Transverse colon (tissue), 4 donors: ENCODE results near the gene ABHD5. TPM values are rescaled to one million over a fixed set of nuclear protein-coding genes. Genes with fewer than 3 reads are reported as not detected.

ENCODE experiments used
- DNase-seq: peaks from one replicate; pipeline ENCODE4 v3.0.0-alpha.2; 2019
- H3K27ac ChIP-seq, 4 donors: fragments of 200-600 bp; sonication (generic); 2 replicates each; pipeline ENCODE4 v1.5.1; 2016 to 2018; ENCODE audit warnings: inconsistent platforms in 4 of 4
- H3K27me3 ChIP-seq: fragments of 200-600 bp; sonication (generic); 2 replicates; pipeline ENCODE4 v1.5.1; 2017; ENCODE audit warnings: inconsistent platforms
- H3K36me3 ChIP-seq, 4 donors: fragments of 200-600 bp; sonication (generic); 2 replicates each; pipeline ENCODE4 v1.5.1; 2017 to 2019; ENCODE audit warnings: inconsistent platforms in 4 of 4
- H3K4me1 ChIP-seq, 4 donors: fragments of 200-600 bp; sonication (generic); 2 replicates each; pipeline ENCODE4 v1.5.1; 2017 to 2020; ENCODE audit warnings: inconsistent platforms in 4 of 4
- H3K4me3 ChIP-seq, 4 donors: fragments of 200-600 bp; sonication (generic); 1 replicate in 1 of 4; 2 replicates in 3 of 4; pipeline versions ENCODE4 v1.5.1 to v1.6.1; 2017 to 2019; ENCODE audit warnings: inconsistent platforms in 4 of 4
- H3K9me3 ChIP-seq, 2 donors: fragments of 200-600 bp; sonication (generic); 2 replicates each; pipeline ENCODE4 v1.5.1; 2017 to 2019; ENCODE audit warnings: inconsistent platforms in 2 of 2
- EP300 ChIP-seq: sonication (generic); formaldehyde crosslinking; IDR thresholded peaks from one replicate; pipeline ENCODE4 v1.6.1; 2017; ENCODE audit warnings: antibody characterized with exemption, low read depth
- POLR2A ChIP-seq: fragments of 450-650 bp; IDR thresholded peaks from one replicate; pipeline ENCODE4 v1.6.1; 2016; ENCODE audit warnings: antibody characterized with exemption, mild to moderate bottlenecking, moderate library complexity
- POLR2AphosphoS5 ChIP-seq, 3 donors: sonication (generic); formaldehyde crosslinking; IDR thresholded peaks; one replicate each; pipeline ENCODE4 v1.6.1; 2016; ENCODE audit warnings: antibody characterized with exemption in 3 of 3
- WGBS, 2 donors: methylation state at CpG; one replicate each; pipeline ENCODE4 v1.1.5; 2018; ENCODE audit warnings: low coverage in 1 of 2; 5-methylcytosine and 5-hydroxymethylcytosine counted together
- in situ Hi-C, 4 donors: fragments of 200-750 bp; cut with MboI; loops; one replicate each; pipeline versions ENCODE4 v1.15.0 to v1.15.1; 2017; ENCODE audit warnings: low sequenced_read_pairs in 3 of 4, low pct_ligation_motif_present in 1 of 4, low pct_unique_long_range_greater_than_20kb in 1 of 4
- intact Hi-C: fragments of 100-400 bp; cut with DNase I; formaldehyde crosslinking; loops from one replicate; pipeline ENCODE4 v1.15.1; 2023; ENCODE audit warnings: low total_unique reads
- total RNA-seq, 4 donors: library from RNA; depleted of rRNA; stranded (reverse); fragments of >200 nt; gene quantifications; one replicate each; pipeline ENCODE4 v1.1.0, GENCODE V29; 2016
- TF ChIP-seq, protein P1 (sequence below), 5 experiments: fragments of 200-600 bp in 3 of 5; fragments of 450-650 bp in 2 of 5; sonication (generic) in 3 of 5; IDR thresholded peaks; 1 replicate in 2 of 5; 2 replicates in 3 of 5; pipeline ENCODE4 v1.5.1; 2016 to 2017; ENCODE audit warnings: antibody characterized with exemption in 5 of 5, inconsistent platforms in 3 of 5, mild to moderate bottlenecking in 2 of 5, moderate library complexity in 1 of 5

Gene ABHD5
- total RNA-seq, 4 donors from 2014 or later: 36.2 to 304 (median 48.0) TPM

- H3K4me1 ChIP-seq: peaks cover 10 to 44% (median 13%) of the 10 kb centered on the region in 4 donors
- no peaks in the 10 kb centered on the region for H3K36me3 ChIP-seq
- H3K9me3 ChIP-seq: no peaks in the 10 kb centered on the region
- TF ChIP-seq, protein P1, sequence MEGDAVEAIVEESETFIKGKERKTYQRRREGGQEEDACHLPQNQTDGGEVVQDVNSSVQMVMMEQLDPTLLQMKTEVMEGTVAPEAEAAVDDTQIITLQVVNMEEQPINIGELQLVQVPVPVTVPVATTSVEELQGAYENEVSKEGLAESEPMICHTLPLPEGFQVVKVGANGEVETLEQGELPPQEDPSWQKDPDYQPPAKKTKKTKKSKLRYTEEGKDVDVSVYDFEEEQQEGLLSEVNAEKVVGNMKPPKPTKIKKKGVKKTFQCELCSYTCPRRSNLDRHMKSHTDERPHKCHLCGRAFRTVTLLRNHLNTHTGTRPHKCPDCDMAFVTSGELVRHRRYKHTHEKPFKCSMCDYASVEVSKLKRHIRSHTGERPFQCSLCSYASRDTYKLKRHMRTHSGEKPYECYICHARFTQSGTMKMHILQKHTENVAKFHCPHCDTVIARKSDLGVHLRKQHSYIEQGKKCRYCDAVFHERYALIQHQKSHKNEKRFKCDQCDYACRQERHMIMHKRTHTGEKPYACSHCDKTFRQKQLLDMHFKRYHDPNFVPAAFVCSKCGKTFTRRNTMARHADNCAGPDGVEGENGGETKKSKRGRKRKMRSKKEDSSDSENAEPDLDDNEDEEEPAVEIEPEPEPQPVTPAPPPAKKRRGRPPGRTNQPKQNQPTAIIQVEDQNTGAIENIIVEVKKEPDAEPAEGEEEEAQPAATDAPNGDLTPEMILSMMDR (IDR thresholded peaks at IDR 0.05): no peak
- TF ChIP-seq POLR2A: no peak
- TF ChIP-seq POLR2AphosphoS5 (IDR thresholded peaks at IDR 0.05): no peak
- TF ChIP-seq EP300: no peak
- H3K27me3 ChIP-seq: no peaks in the 10 kb centered on the region
- in situ Hi-C loops (no loop called here), intact Hi-C loops (loop anchor here (5.0 kb wide), 1 partner anchor 70 kb away; the partner anchor contains the start of gene ANO10)
- 51 to 57% methylated on average over 8 of the region's 8 CpGs for WGBS, 2 donors
- peak overlapping the region in 3 of 4 donors; percentile 65 to 95 (median 82) for H3K4me3 ChIP-seq
- peak overlapping the region; percentile 93 to 98 (median 96) for H3K27ac ChIP-seq
- no peak for DNase-seq
Measured at GRCh38 chr3:43692085-43692855, 1.5 kb downstream of the ABHD5 start.

DNA sequence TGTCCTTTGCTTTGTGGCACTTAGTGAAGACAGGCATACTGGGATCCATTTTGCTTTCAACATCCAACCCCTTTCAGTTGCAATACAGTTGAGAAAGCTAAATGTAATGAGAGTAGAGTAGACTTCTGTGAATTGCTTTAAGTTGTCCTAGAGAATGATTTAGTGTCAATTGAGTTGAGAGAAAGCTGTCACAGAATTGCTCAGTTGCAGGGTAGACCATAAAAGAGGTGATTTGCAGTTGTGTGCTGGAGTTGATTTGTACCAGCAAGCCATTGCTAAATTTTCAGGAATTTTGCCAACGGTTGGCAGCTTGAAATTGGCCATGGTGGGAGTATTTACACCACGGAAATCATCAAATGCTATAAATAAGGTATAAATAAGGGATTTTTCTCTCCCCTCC, 2.2 kb downstream of the ABHD5 start:
- DNase-seq: no peak
- H3K27me3 ChIP-seq: no peaks in the 10 kb centered on the region
- intact Hi-C loops: loop anchor here (5.0 kb wide), 1 partner anchor 71 kb away; the partner anchor contains the start of gene ANO10
- in situ Hi-C loops: no loop called here
- no peaks in the 10 kb centered on the region for H3K9me3 ChIP-seq
- no peaks in the 10 kb centered on the region for H3K36me3 ChIP-seq
- no peak overlapping the region for H3K4me3 ChIP-seq
- no peak for TF ChIP-seq EP300
- TF ChIP-seq, protein P1 (IDR thresholded peaks at IDR 0.05): no peak
- TF ChIP-seq POLR2A: no peak
- no peak for TF ChIP-seq POLR2AphosphoS5 (IDR thresholded peaks at IDR 0.05)
- H3K27ac ChIP-seq: no peak overlapping the region
- 40 to 42% methylated on average over 1 to 2 of the region's 2 CpGs for WGBS, 2 donors
- peaks cover 10 to 44% (median 13%) of the 10 kb centered on the region in 4 donors for H3K4me1 ChIP-seq

GRCh38 chr3:43693594-43693993, 2.9 kb downstream of the ABHD5 start:
- H3K27ac ChIP-seq: no peak overlapping the region
- H3K27me3 ChIP-seq: no peaks in the 10 kb centered on the region
- no peaks in the 10 kb centered on the region for H3K36me3 ChIP-seq
- 60 to 68% methylated on average over 1 of the region's 1 CpG for WGBS, 2 donors
- no peak for DNase-seq
- in situ Hi-C loops: no loop called here
- intact Hi-C loops: loop anchor here (5.0 kb wide), 1 partner anchor 71 kb away; the partner anchor contains the start of gene ANO10
- peaks cover 10 to 44% (median 13%) of the 10 kb centered on the region in 4 donors for H3K4me1 ChIP-seq
- TF ChIP-seq EP300 (no peak), POLR2AphosphoS5 (IDR thresholded peaks at IDR 0.05) (no peak), POLR2A (no peak)
- TF ChIP-seq, protein P1 (IDR thresholded peaks at IDR 0.05): no peak
- no peaks in the 10 kb centered on the region for H3K9me3 ChIP-seq
- no peak overlapping the region for H3K4me3 ChIP-seq

GRCh38 chr3:43695443-43695842, 4.7 kb downstream of the ABHD5 start:
- whole genome bisulfite sequencing, 2 donors: 74 to 79% methylated on average over 2 of the region's 2 CpGs
- TF ChIP-seq EP300: no peak
- TF ChIP-seq, protein P1 (IDR thresholded peaks at IDR 0.05): no peak
- peak in 1 of 3 donors; percentile 44 for TF ChIP-seq POLR2AphosphoS5 (IDR thresholded peaks at IDR 0.05)
- in situ Hi-C loops (no loop called here), intact Hi-C loops (no loop called here)
- no peaks in the 10 kb centered on the region for H3K27me3 ChIP-seq
- no peaks in the 10 kb centered on the region for H3K36me3 ChIP-seq
- no peak for DNase-seq
- H3K27ac ChIP-seq: no peak overlapping the region
- H3K4me1 ChIP-seq: peaks cover 8 to 29% (median 11%) of the 10 kb centered on the region in 4 donors
- no peaks in the 10 kb centered on the region for H3K9me3 ChIP-seq
- H3K4me3 ChIP-seq: no peak overlapping the region
